ENCODE measurements around the gene PSG11.
"Not testable (repeated sequence)": the region's sequence is repeated elsewhere in the genome, so short reads cannot be mapped to it uniquely, and the experiment has no call there.

The PSG11 gene

DNA sequence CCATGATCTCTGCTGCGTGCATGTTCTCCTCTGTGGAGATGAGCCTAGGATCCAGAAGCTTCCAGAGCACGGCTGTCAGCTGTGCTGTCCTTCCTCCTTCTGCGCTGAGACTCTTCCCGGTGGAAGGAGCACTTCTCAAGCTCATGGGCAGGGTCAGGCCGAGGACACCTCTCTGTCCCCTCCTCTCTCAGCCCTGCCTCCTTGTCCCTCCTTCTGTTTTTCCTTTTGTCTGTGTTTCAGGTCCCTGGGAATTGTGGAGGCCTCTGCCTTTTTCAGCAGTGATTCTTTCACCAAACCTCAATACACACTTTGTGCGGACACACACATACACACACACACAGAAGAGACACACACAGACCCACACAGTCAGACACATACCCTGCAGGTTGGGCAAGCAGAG, at the start of gene PSG11:
TSS of gene PSG11 (minus strand) at position 101 of the 400 bp plus-strand sequence. CDS start at position 4, 97 bp downstream.
- not testable (repeated sequence) for DNase-seq

DNA sequence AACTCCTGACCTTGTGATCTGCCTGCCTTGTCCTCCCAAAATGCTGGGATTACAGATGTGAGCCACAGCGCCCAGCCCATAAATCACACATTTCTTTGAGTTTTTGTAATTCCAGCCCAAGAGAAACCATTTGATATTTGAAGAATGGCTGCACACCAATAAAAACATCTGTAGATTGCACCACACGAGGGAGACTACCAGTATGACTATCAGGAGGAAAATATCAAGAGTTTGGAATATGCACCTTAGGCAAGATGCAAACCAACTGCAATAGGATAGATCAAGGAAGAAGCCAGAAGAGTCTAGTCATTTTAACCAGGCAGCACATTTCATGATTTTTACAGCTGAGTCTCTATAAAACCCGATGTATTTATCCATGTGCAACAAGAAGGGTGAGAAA, 36.1 kb upstream of the PSG11 start:
- DNase-seq, result not testable (repeated sequence)

DNA sequence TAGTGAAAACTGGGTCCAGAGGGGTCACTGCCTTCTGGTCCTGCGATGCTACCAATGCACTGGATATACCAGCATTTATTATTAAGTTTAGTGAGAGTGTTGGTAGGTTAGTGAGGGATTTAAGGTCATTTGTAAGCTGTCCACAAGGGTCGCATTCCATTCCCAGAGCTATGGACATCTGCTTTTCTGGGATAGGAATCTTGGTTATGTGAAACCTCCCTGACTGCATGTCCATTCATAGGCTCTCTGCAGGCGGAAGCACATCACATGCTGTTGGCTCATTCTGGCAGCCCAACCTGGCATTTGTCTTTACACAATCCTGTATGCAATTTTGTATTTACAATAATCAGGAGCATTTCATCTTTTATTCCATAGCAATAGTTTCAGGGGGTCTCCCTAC, 35.1 kb upstream of the PSG11 start:
- DNase-seq, result not testable (repeated sequence)

DNA sequence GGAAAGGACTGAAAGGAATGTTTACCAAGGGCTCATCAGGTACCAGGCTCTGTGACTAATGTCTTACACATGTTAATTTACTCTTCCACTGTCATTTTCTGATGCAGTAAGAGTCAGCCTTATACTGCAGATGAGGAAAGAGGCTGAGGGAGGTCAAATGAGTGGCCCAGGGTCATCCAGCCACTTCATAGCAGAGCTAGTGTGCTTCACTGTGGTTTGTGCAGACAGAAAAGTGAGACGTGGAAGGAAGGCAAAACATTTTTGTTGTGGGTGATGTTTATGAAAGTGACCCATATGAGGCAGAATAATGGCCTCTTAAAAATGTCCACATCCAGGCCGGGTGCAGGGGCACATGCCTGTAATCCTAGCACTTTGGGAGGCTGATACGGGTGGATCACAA, 34.0 kb upstream of the PSG11 start:
- not testable (repeated sequence) for DNase-seq

DNA sequence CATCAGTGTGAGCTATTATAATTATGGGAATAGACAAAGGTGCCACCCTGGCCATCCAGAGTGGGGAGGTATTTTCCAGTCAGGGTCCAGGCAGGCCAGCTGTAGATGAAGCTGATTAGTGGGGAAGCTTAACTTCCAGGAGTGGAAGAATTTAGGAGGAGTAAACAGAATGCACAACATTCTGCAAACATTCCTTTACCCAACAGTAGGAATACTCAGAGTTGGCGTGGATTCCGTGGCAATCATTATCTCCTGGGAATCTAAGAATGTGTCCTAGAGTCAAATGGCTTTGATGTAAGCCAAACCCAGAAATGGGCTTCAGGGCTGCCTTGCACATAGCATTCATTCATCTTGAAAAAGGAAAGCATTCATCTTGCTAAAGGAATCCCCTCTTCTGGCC, 33.2 kb upstream of the PSG11 start:
- DNase-seq, result not testable (repeated sequence)

DNA sequence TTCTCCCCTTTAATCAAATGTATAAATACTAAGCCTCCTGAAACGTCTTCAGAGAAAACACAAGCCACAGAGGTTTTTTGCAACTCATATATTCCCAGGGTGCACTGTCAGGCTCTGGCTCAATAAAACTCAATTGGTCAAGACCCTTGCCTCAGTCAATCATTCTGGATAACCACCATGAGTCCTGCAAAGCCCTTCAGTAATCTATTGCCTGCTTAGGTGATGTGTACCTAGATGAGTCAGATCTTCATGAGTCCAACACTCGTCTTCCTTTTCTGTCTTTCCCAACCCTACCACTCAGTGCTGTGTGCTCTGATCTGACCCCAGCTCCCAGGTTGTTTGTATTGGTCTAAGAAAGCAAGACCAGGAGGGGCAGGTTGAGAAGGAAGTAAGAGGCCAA, 32.2 kb upstream of the PSG11 start:
- not testable (repeated sequence) for DNase-seq

DNA sequence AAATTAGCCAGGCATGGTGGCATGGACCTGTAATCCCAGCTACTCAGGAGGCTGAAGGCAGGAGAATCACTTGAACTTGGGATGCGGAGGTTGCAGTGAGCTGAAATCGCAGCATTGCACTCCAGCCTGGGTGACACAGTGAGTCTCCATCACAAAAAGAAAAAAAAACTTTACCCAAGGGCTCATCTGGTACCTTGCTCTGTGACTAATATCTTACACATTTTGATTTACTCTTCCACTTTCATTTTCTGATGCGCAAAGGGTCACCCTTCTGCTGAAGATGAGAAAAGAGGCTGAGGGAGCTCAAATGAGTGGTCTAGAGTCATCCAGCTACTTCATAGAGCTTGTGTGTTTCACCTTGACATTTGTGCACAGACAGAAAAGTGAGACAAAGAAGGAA, 21.7 kb upstream of the PSG11 start:
- not testable (repeated sequence) for DNase-seq

- not testable (repeated sequence) for DNase-seq
Observed at GRCh38 chr19:43046578-43046977, 20.3 kb upstream of the PSG11 start.

GRCh38 chr19:43043492-43044180, 17.4 kb upstream of the PSG11 start:
- DNase-seq, result not testable (repeated sequence)

DNA sequence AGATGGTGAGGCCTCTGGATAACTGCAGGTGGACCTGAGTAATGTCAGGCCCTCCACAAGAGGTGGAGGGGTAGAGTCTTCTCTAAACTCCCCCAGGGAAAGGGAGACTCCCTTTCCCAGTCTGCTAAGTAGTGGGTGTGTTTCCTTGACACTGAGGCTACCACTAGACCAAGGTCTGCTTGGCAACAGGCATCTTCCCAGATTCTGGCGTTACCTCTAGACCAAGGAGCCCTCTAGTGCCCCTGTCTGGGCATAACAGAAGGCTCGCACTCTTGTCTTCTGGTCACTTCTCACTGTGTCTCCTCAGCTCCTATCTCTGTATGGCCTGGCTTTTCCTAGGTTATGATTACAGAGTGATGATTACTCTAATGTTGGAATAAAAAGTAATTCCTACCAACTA, 5.4 kb upstream of the PSG11 start:
- not testable (repeated sequence) for DNase-seq

GRCh38 chr19:43028866-43029265, 2.6 kb upstream of the PSG11 start:
- no peak for DNase-seq

- not testable (repeated sequence) for DNase-seq
Observed at GRCh38 chr19:43027985-43028384, 1.7 kb upstream of the PSG11 start.

GRCh38 chr19:43027061-43027460, 792 bp upstream of the PSG11 start:
- DNase-seq, result not testable (repeated sequence)

DNA sequence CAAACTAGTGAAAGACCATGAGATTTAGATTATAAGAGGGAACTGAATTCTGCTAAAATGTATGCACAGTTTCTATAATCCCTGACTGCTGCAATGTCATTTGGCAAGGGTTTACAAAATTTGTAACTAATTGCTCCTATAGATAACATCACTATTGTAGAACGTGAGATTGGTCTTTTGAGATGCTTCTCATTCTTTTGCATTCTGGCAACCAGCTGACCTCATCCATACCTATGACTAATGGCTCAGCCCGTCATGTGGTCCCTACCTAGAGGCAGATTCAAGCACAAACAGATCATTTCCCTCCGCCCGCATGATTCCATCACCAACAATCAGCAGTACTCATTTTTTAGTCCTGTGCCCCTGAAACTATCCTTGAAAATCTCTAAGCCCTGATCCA, 4.2 kb downstream of the PSG11 start:
- not testable (repeated sequence) for DNase-seq

- DNase-seq, result not testable (repeated sequence)
Observed at GRCh38 chr19:43021629-43022028, 4.6 kb downstream of the PSG11 start.

- DNase-seq, result not testable (repeated sequence)
Observed at GRCh38 chr19:43019588-43019987, 6.7 kb downstream of the PSG11 start.

DNA sequence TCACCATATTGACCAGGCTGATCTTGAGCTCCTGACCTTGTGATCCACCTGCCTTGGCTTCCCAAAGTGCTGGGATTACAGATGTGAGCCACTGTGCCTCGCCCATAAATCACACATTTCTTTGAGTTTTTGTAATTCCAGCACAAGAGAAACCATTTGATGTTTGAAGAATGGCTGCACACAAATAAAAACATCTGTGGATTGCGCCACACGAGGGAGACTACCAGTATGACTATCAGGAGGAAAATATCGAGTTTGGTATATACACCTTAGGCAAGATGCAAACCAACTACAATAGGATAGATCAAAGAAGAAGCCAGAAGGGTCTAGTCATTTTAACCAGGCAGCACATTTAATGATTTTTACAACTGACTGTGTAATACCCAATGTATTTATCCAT, 20.4 kb downstream of the PSG11 start:
- DNase-seq, result not testable (repeated sequence)

DNA sequence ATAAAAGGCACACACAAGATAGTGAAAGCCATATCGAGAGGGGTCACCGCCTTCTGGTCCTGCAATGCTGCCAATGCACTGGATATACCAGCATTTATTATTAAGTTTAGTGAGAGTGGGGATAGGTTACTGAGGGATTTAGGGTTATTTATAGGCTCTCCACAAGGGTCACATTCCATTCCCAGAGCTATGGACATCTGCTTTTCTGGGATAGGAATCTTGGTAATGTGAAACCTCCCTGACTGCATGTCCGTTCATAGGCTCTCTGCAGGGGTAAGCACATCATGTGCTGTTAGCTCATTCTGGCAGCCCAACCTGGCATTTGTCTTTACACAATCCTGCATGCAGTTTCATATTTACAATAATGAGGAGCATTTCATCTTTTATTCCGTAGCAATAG, 21.4 kb downstream of the PSG11 start:
- DNase-seq, result not testable (repeated sequence)

DNA sequence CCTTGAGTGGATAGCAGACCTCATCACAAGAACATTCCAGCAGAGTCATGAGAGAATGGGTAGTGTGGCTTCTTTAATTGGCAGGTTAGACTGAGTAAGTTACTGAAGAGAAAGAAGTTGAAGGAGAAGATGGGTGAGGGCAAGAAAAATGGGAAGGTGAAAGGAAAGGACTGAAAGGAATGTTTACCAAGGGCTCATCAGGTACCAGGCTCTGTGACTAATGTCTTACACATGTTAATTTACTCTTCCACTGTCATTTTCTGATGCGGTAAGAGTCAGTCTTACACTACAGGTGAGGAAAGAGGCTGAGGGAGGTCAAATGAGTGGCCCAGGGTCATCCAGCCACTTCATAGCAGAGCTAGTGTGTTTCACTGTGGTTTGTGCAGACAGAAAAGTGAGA, 22.6 kb downstream of the PSG11 start:
- not testable (repeated sequence) for DNase-seq

GRCh38 chr19:43002948-43003347, 23.3 kb downstream of the PSG11 start:
- DNase-seq, result not testable (repeated sequence)

DNA sequence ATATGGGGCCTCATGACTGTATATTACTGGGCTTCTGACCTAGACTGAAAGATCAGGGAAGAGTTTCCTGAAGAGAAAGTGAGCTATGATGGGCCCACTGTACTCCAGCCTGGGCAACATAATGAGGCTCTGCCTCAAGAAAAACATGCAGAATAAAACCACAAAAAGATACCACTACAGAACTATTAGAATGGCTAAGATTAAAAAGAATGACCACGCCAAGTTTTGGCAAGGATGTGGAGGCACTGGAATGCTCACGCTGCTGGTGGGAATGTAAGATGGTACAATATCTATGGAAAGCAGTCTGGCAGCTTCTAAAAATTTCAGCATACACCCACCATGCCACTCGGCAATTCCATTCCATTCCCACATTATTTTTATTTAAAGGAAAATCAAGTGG, 30.1 kb downstream of the PSG11 start:
- not testable (repeated sequence) for DNase-seq

GRCh38 chr19:42992029-42992604, 34.2 kb downstream of the PSG11 start:
- not testable (repeated sequence) for DNase-seq

DNA sequence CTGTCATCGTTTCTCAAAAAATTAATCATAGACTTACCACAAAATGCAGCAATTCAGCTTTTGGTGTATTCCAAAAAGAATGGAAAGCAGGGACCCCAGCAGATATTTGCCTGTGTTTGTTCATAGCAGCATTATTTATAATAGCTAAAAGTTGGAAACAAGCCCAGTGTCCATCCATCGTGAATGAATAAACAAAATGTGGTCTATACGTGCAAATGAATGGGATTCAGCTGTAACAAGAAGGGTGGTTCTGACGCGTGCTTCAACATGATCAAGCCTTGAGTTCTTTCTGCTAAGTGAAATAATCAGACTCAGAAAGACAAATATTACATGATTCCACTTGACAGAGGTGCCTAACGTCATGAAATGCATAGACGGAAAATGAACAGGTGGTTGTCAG, 36.4 kb downstream of the PSG11 start:
- no peak for DNase-seq

- DNase-seq, result not testable (repeated sequence)
Observed at GRCh38 chr19:42989186-42989585, 37.1 kb downstream of the PSG11 start.

DNA sequence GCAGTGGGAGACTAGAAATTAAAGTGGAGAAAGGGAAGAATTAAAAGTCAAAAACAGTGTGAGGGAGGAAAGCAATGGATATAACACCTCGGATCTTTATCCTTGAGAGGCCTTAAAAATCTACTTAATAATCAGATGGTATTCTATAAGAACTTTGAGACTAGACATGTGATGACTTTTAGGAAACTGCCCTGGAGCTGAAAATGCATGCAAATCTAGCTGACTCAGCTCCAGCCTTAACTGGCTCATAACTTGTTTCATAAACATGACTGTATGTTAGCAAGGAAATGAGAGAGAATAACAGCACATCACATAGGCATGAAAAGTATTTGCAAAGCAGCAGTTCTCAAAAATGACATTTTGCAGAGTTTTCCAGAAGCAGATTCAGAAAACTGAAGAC, 38.1 kb downstream of the PSG11 start:
- DNase-seq, result not testable (repeated sequence)

All from CD4-positive, alpha-beta T cell treated with Interferon alpha-2 for 1 hour (primary cell).